ENCODE results near the gene ANTXR1. TPM values are rescaled to one million over a fixed set of nuclear protein-coding genes. Genes with fewer than 3 reads are reported as not detected.

The ANTXR1 gene
- total RNA-seq, 1 donor from 2014 or later = not detected

GRCh38 chr2:69139778-69140670 lies 127.0 kb downstream of the ANTXR1 start:
- no peaks in the 10 kb centered on the region for H3K4me1 Mint-ChIP-seq
- no peak overlapping the region for H3K27ac Mint-ChIP-seq
- intact Hi-C loops (cut with micrococcal nuclease) = no loop called here
- no peak for TF ChIP-seq CTCF (IDR thresholded peaks at IDR 0.05)
- ChIA-PET POLR2A (no interaction called here), CTCF (no interaction called here)
- H3K36me3 Mint-ChIP-seq (ENCODE audit: low read depth) = no peaks in the 10 kb centered on the region
- peaks cover 3% of the 10 kb centered on the region for H3K27me3 Mint-ChIP-seq
- no peak overlapping the region for H3K4me3 Mint-ChIP-seq
- no peaks in the 10 kb centered on the region for H3K9me3 Mint-ChIP-seq
- no peak for DNase-seq
- no peak for ATAC-seq (ENCODE audit: low read depth)

- Mint-ChIP-seq H3K27ac (no peak overlapping the region), H3K4me3 (no peak overlapping the region), H3K9me3 (no peaks in the 10 kb centered on the region), H3K36me3 (ENCODE audit: low read depth) (no peaks in the 10 kb centered on the region), H3K4me1 (no peaks in the 10 kb centered on the region), H3K27me3 (peaks cover 3% of the 10 kb centered on the region)
- POLR2A ChIA-PET = no interaction called here
- no peak for TF ChIP-seq CTCF (IDR thresholded peaks at IDR 0.05)
- intact Hi-C loops (cut with micrococcal nuclease) = no loop called here
- DNase-seq = no peak
- ATAC-seq (ENCODE audit: low read depth) = no peak
- CTCF ChIA-PET = no interaction called here
Observed at GRCh38 chr2:69141061-69141460, 128.1 kb downstream of the ANTXR1 start.

- POLR2A ChIA-PET = no interaction called here
Observed at GRCh38 chr2:69143748-69144360, 130.9 kb downstream of the ANTXR1 start.

GRCh38 chr2:69145204-69145603 lies 132.2 kb downstream of the ANTXR1 start:
- Mint-ChIP-seq H3K36me3 (ENCODE audit: low read depth) (no peaks in the 10 kb centered on the region), H3K9me3 (no peaks in the 10 kb centered on the region), H3K27me3 (peaks cover 12% of the 10 kb centered on the region), H3K27ac (no peak overlapping the region), H3K4me3 (no peak overlapping the region), H3K4me1 (no peaks in the 10 kb centered on the region)
- no peak for ATAC-seq (ENCODE audit: low read depth)
- no peak for TF ChIP-seq CTCF (IDR thresholded peaks at IDR 0.05)
- no peak for DNase-seq
- POLR2A ChIA-PET = no interaction called here
- intact Hi-C loops (cut with micrococcal nuclease) = no loop called here
- CTCF ChIA-PET = no interaction called here

More at GRCh38 chr2:69143748-69144360, 130.9 kb downstream of the ANTXR1 start:
- Mint-ChIP-seq H3K36me3 (ENCODE audit: low read depth) (no peaks in the 10 kb centered on the region), H3K4me1 (no peaks in the 10 kb centered on the region), H3K27me3 (peaks cover 4% of the 10 kb centered on the region), H3K4me3 (no peak overlapping the region), H3K27ac (no peak overlapping the region), H3K9me3 (no peaks in the 10 kb centered on the region)
- TF ChIP-seq CTCF (IDR thresholded peaks at IDR 0.05) = no peak
- ATAC-seq (ENCODE audit: low read depth) = no peak
- CTCF ChIA-PET = interaction anchor here (0.6 kb wide), 1 partner anchor 204 kb away, joined by 3 read pairs; no protein-coding TSS in a partner anchor
- DNase-seq = no peak
- intact Hi-C loops (cut with micrococcal nuclease) = no loop called here

GRCh38 chr2:69147841-69148533 lies 135.0 kb downstream of the ANTXR1 start:
- intact Hi-C loops (cut with micrococcal nuclease) = no loop called here
- H3K4me1 Mint-ChIP-seq = no peaks in the 10 kb centered on the region
- ATAC-seq (ENCODE audit: low read depth) (no peak), DNase-seq (no peak)
- no peak overlapping the region for H3K4me3 Mint-ChIP-seq
- no peaks in the 10 kb centered on the region for H3K36me3 Mint-ChIP-seq (ENCODE audit: low read depth)
- H3K27me3 Mint-ChIP-seq = peaks cover 17% of the 10 kb centered on the region
- TF ChIP-seq CTCF (IDR thresholded peaks at IDR 0.05) = no peak
- H3K27ac Mint-ChIP-seq = no peak overlapping the region
- POLR2A ChIA-PET = no interaction called here
- H3K9me3 Mint-ChIP-seq = no peaks in the 10 kb centered on the region
- CTCF ChIA-PET = no interaction called here

Data from activated B cell treated with CpG ODN at 0.5 μM for 24 hours (primary cell).